ENCODE results near the gene ATP11A. TPM values are rescaled to one million over a fixed set of nuclear protein-coding genes. Genes with fewer than 3 reads are reported as not detected.
"Not testable (repeated sequence)": the region's sequence is repeated elsewhere in the genome, so short reads cannot be mapped to it uniquely, and the experiment has no call there.

ATP11A gene
- total RNA-seq, 1 donor from 2014 or later = 211 TPM

- Mint-ChIP-seq H3K9me3 (ENCODE audit: unreplicated experiment) (no peaks in the 10 kb centered on the region), H3K27me3 (ENCODE audit: unreplicated experiment) (peaks cover 3% of the 10 kb centered on the region), H3K4me3 (ENCODE audit: unreplicated experiment) (peak overlapping the region; percentile 47), H3K27ac (ENCODE audit: unreplicated experiment) (no peak overlapping the region), H3K36me3 (ENCODE audit: low read depth, unreplicated experiment) (peaks cover 38% of the 10 kb centered on the region), H3K4me1 (ENCODE audit: unreplicated experiment) (peaks cover 17% of the 10 kb centered on the region)
- no peak for DNase-seq (ENCODE audit: low spot score)
- no peak for TF ChIP-seq CTCF (IDR thresholded peaks at IDR 0.05; ENCODE audit: unreplicated experiment)
Measured at GRCh38 chr13:112785483-112785856, 95.6 kb downstream of the ATP11A start.

DNA sequence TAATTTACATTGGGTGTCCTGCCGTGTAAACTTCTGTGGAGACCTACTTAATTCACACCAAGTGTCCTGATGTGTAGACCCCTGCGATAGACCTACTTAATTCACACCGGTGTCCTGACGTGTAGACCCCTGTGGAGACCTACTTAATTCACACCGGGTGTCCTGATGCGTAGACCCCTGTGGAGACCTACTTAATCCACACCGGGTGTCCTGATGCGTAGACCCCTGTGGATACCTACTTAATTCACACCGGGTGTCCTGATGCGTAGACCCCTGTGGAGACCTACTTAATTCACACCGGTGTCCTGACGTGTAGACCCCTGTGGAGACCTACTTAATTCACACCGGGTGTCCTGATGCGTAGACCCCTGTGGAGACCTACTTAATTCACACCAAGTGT is 97.0 kb downstream of the ATP11A start:
- H3K27me3 Mint-ChIP-seq (ENCODE audit: unreplicated experiment); H3K9me3 Mint-ChIP-seq (ENCODE audit: unreplicated experiment); DNase-seq (ENCODE audit: low spot score); H3K27ac Mint-ChIP-seq (ENCODE audit: unreplicated experiment): not testable (repeated sequence)
- Mint-ChIP-seq H3K36me3 (ENCODE audit: low read depth, unreplicated experiment) (peaks cover 38% of the 10 kb centered on the region), H3K4me3 (ENCODE audit: unreplicated experiment) (peak overlapping the region; percentile 50), H3K4me1 (ENCODE audit: unreplicated experiment) (peaks cover 18% of the 10 kb centered on the region)

GRCh38 chr13:112790735-112791641 is 101.2 kb downstream of the ATP11A start:
- H3K27ac Mint-ChIP-seq (ENCODE audit: unreplicated experiment) = no peak overlapping the region
- H3K9me3 Mint-ChIP-seq (ENCODE audit: unreplicated experiment) = no peaks in the 10 kb centered on the region
- peaks cover 3% of the 10 kb centered on the region for H3K27me3 Mint-ChIP-seq (ENCODE audit: unreplicated experiment)
- no peak for TF ChIP-seq CTCF (IDR thresholded peaks at IDR 0.05; ENCODE audit: unreplicated experiment)
- H3K36me3 Mint-ChIP-seq (ENCODE audit: low read depth, unreplicated experiment) = peaks cover 37% of the 10 kb centered on the region
- DNase-seq (ENCODE audit: low spot score) = no peak
- H3K4me1 Mint-ChIP-seq (ENCODE audit: unreplicated experiment) = peaks cover 17% of the 10 kb centered on the region
- H3K4me3 Mint-ChIP-seq (ENCODE audit: unreplicated experiment) = no peak overlapping the region

DNA sequence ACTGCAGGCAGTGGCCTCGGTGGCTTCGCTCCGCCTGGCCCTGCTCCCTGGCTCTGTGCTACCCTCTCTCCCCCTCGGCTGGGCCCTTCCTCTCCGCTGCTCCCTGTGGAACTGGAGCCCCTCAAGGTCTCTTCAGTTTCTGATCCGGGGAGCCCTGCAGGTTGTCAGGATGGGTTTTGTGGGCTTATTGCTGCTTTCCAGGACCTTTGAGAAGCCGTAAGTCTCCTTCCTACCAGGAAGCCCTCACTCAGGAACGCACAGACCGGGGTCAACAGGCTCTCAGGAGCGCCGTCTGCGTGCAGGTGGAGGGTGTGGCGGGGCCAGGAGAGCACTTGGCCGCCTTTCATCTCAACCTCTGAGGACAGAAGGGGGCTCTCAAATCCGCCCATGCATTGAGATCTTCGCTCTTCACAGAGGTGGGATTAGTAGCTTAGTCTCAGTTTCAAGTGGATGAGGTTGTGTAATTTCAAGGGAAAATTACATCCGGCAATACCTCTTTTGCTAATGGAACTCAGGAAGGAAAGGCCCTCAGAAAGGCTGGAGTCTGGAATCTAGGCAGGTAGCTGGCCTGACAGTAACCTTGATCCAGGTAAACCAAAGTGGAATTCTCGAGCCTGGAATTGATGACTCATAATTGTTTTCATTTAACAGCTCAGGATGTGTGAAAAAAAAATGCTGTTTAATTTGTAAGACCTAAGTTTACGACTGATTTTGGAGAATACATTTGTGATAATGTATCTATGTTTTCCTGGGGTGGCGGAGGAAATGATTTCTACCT is 102.0 kb downstream of the ATP11A start:
- Mint-ChIP-seq H3K27ac (ENCODE audit: unreplicated experiment) (no peak overlapping the region), H3K36me3 (ENCODE audit: low read depth, unreplicated experiment) (peaks cover 41% of the 10 kb centered on the region)
- DNase-seq (ENCODE audit: low spot score) = no peak

DNA sequence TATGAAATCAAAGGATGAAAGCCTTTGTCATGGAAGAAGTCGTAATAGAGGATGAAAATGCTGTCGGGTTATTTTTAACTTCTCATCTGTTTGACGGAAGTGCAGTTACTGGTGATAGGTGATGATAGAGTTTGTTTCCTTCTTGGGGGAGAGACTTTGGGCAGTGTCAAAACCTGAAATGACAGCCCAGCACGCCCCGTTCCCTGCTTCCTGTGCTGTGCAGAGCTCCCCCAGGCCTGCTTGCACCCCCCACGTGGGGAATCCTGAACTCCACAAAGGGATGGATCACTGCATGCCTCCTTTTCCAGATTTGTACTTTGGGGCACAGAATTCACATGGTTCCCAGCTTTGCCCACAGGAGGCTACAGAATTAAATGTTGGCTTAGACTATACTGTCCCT is 102.7 kb downstream of the ATP11A start:
- Mint-ChIP-seq H3K27me3 (ENCODE audit: unreplicated experiment) (peaks cover 3% of the 10 kb centered on the region), H3K36me3 (ENCODE audit: low read depth, unreplicated experiment) (peaks cover 39% of the 10 kb centered on the region), H3K4me3 (ENCODE audit: unreplicated experiment) (no peak overlapping the region), H3K9me3 (ENCODE audit: unreplicated experiment) (no peaks in the 10 kb centered on the region), H3K4me1 (ENCODE audit: unreplicated experiment) (peaks cover 23% of the 10 kb centered on the region), H3K27ac (ENCODE audit: unreplicated experiment) (no peak overlapping the region)
- no peak for TF ChIP-seq CTCF (IDR thresholded peaks at IDR 0.05; ENCODE audit: unreplicated experiment)
- DNase-seq (ENCODE audit: low spot score) = no peak

More for the DNA sequence above, 102.0 kb downstream of the ATP11A start:
- H3K4me3 Mint-ChIP-seq (ENCODE audit: unreplicated experiment) = no peak overlapping the region
- TF ChIP-seq CTCF (IDR thresholded peaks at IDR 0.05; ENCODE audit: unreplicated experiment) = no peak
- H3K4me1 Mint-ChIP-seq (ENCODE audit: unreplicated experiment) = peaks cover 23% of the 10 kb centered on the region
- no peaks in the 10 kb centered on the region for H3K9me3 Mint-ChIP-seq (ENCODE audit: unreplicated experiment)
- H3K27me3 Mint-ChIP-seq (ENCODE audit: unreplicated experiment) = peaks cover 3% of the 10 kb centered on the region

Data from endothelial cell (in vitro differentiated cells).